Neural cell (in vitro differentiated cells): ENCODE results near the gene KRT14. TPM values are rescaled to one million over a fixed set of nuclear protein-coding genes. Genes with fewer than 3 reads are reported as not detected.

Experiments used
- H2AFZ ChIP-seq: fragments of 200-600, 300-800 bp; sonication (generic), shearing (Covaris generic); 2 replicates; pipeline ENCODE4 v1.6.0; 2014; ENCODE audit warnings: low read depth, mild to moderate bottlenecking, antibody characterized with exemption, low read length, moderate library complexity
- H3F3A ChIP-seq: fragments of 200-600 bp; shearing (Covaris generic); 2 replicates; pipeline ENCODE4 v1.6.1; 2016; ENCODE audit warnings: mild to moderate bottlenecking, moderate library complexity, mixed read lengths, antibody characterized with exemption, low read length; ENCODE audit not compliant: insufficient read depth, poor library complexity, severe bottlenecking
- H3K27ac ChIP-seq: fragments of 200-600, 300-800 bp; sonication (generic), shearing (Covaris generic); 2 replicates; pipeline ENCODE4 v1.5.1; 2014; ENCODE audit warnings: mild to moderate bottlenecking, low read length, moderate library complexity
- H3K27me3 ChIP-seq: fragments of 300-800, 200-600 bp; sonication (generic), shearing (Covaris generic); 2 replicates; pipeline ENCODE4 v1.6.0; 2014; ENCODE audit warnings: mild to moderate bottlenecking, low read depth, low read length, moderate library complexity; ENCODE audit not compliant: insufficient read depth
- H3K36me3 ChIP-seq: fragments of 300-800, 200-600 bp; sonication (generic), shearing (Covaris generic); 2 replicates; pipeline ENCODE4 v1.5.1; 2014; ENCODE audit warnings: mild to moderate bottlenecking, antibody characterized with exemption, low read length, moderate library complexity; ENCODE audit not compliant: insufficient read depth
- H3K4me2 ChIP-seq: fragments of 300-800, 200-600 bp; sonication (generic), shearing (Covaris generic); 2 replicates; pipeline ENCODE4 v1.6.0; 2014; ENCODE audit warnings: mild to moderate bottlenecking, low read length
- H3K4me3 ChIP-seq: fragments of 300-800, 200-600 bp; sonication (generic), shearing (Covaris generic); 2 replicates; pipeline ENCODE4 v1.5.1; 2014; ENCODE audit warnings: mild to moderate bottlenecking, low read length, moderate library complexity
- H3K79me2 ChIP-seq: fragments of 200-600 bp; shearing (Covaris generic); replicated peaks from 2 replicates; pipeline ENCODE4 v1.6.0; 2014; ENCODE audit warnings: mild to moderate bottlenecking, low read length, moderate library complexity; ENCODE audit not compliant: insufficient read depth
- H3K9ac ChIP-seq: fragments of 300-800, 200-600 bp; sonication (generic), shearing (Covaris generic); 2 replicates; pipeline ENCODE4 v1.6.1; 2016; ENCODE audit warnings: mild to moderate bottlenecking, low read length, mixed read lengths
- H3K9me2 ChIP-seq: fragments of 200-600 bp; shearing (Covaris generic); 2 replicates; pipeline ENCODE4 v1.6.1; 2016; ENCODE audit warnings: mild to moderate bottlenecking, low read length, mixed read lengths; ENCODE audit not compliant: insufficient read depth
- H3K9me3 ChIP-seq: fragments of 200-600, 300-800 bp; sonication (generic), shearing (Covaris generic); 2 replicates; pipeline ENCODE4 v1.6.1; 2016; ENCODE audit warnings: mild to moderate bottlenecking, mixed run types, low read length, moderate library complexity, mixed read lengths
- H4K20me1 ChIP-seq: fragments of 200-600 bp; shearing (Covaris generic); 2 replicates; pipeline ENCODE4 v1.6.1; 2016; ENCODE audit warnings: mild to moderate bottlenecking, mixed run types; ENCODE audit not compliant: insufficient read depth
- CTCF ChIP-seq: fragments of 450-650 bp; IDR thresholded peaks from 2 replicates; pipeline ENCODE4 v1.5.1; 2014; ENCODE audit warnings: antibody characterized with exemption, mild to moderate bottlenecking, moderate library complexity; ENCODE audit not compliant: poor library complexity, severe bottlenecking
- EP300 ChIP-seq: fragments of 450-650 bp; conservative IDR thresholded peaks from 2 replicates; pipeline ENCODE4 v1.6.1; 2014; ENCODE audit warnings: antibody characterized with exemption, mild to moderate bottlenecking, moderate library complexity; ENCODE audit not compliant: poor library complexity, severe bottlenecking
- EZH2 ChIP-seq: fragments of 200-600, 300-800 bp; shearing (Covaris generic), sonication (generic); IDR thresholded peaks from 2 replicates; pipeline ENCODE4 v1.6.1; 2014; ENCODE audit warnings: antibody characterized with exemption, low read length, borderline replicate concordance, mild to moderate bottlenecking; ENCODE audit not compliant: insufficient read depth, poor library complexity, severe bottlenecking
- RAD21 ChIP-seq: fragments of 450-650 bp; conservative IDR thresholded peaks from 2 replicates; pipeline ENCODE4 v1.6.1; 2014; ENCODE audit warnings: antibody characterized with exemption, mild to moderate bottlenecking, moderate library complexity
- REST ChIP-seq: IDR thresholded peaks from 2 replicates; pipeline ENCODE4 v1.6.1; 2012; ENCODE audit warnings: borderline replicate concordance
- SMC3 ChIP-seq: fragments of 450-650 bp; conservative IDR thresholded peaks from 2 replicates; pipeline ENCODE4 v1.6.1; 2014; ENCODE audit warnings: antibody characterized with exemption, mild to moderate bottlenecking, moderate library complexity; ENCODE audit not compliant: poor library complexity
- TAF1 ChIP-seq: IDR thresholded peaks from 2 replicates; pipeline ENCODE4 v1.6.1; 2012; ENCODE audit warnings: low read depth
- polyA plus RNA-seq: library from polyadenylated mRNA; depleted of rRNA; stranded (reverse); fragments of >200 nt; gene quantifications from 2 replicates; pipeline ENCODE4 v1.2.3, GENCODE V29; 2014

KRT14 gene
- polyA plus RNA-seq, 1 donor from 2014 or later, result not detected

- no peak overlapping the region for H3K4me3 ChIP-seq
- no peaks in the 10 kb centered on the region for H4K20me1 ChIP-seq
- no peaks in the 10 kb centered on the region for H3K9me2 ChIP-seq
- H3K79me2 ChIP-seq, result no peaks in the 10 kb centered on the region
- H3F3A ChIP-seq, result no peaks in the 10 kb centered on the region
- H3K27ac ChIP-seq, result no peak overlapping the region
- H3K9me3 ChIP-seq, result no peaks in the 10 kb centered on the region
- H3K36me3 ChIP-seq, result no peaks in the 10 kb centered on the region
- TF ChIP-seq CTCF (no peak), EP300 (no peak), SMC3 (no peak), EZH2 (no peak), RAD21 (no peak), TAF1 (no peak), REST (no peak)
- H3K27me3 ChIP-seq, result no peaks in the 10 kb centered on the region
- H2AFZ ChIP-seq, result no peak overlapping the region
- no peak overlapping the region for H3K9ac ChIP-seq
- no peak overlapping the region for H3K4me2 ChIP-seq
These were observed 39.3 kb downstream of the KRT14 start for GRCh38 chr17:41547378-41547841.

- Histone ChIP-seq H3K27ac (no peak overlapping the region), H3K9me3 (no peaks in the 10 kb centered on the region), H4K20me1 (no peaks in the 10 kb centered on the region), H3K79me2 (no peaks in the 10 kb centered on the region), H2AFZ (no peak overlapping the region), H3F3A (no peaks in the 10 kb centered on the region), H3K4me3 (no peak overlapping the region), H3K4me2 (no peak overlapping the region), H3K9me2 (no peaks in the 10 kb centered on the region), H3K27me3 (no peaks in the 10 kb centered on the region), H3K9ac (no peak overlapping the region), H3K36me3 (no peaks in the 10 kb centered on the region)
- TF ChIP-seq RAD21 (no peak), EZH2 (no peak), TAF1 (no peak), CTCF (no peak)
These were observed 39.9 kb downstream of the KRT14 start for GRCh38 chr17:41546819-41547218.
